CD8-positive, alpha-beta memory T cell (primary cell): ENCODE data around the gene NRIP1. TPM values are rescaled to one million over a fixed set of nuclear protein-coding genes. Genes with fewer than 3 reads are reported as not detected.

ENCODE experiments used
- CTCF ChIA-PET: fragments of 350-600 bp; sonication (Branson Sonifier 250); formaldehyde crosslinking; loops from one replicate; lab custom pipeline; 2021; ENCODE audit warnings: antibody characterized with exemption; lab: Charles Lee
- POLR2A ChIA-PET: fragments of 350-600 bp; sonication (Branson Sonifier 250); formaldehyde crosslinking; loops from one replicate; lab custom pipeline; 2021; ENCODE audit warnings: antibody characterized with exemption; lab: Charles Lee
- DNase-seq, 5 donors: peaks; one replicate each; pipeline versions ENCODE4 v3.0.0 to v3.0.0-alpha.2; 2020 to 2022; ENCODE audit warnings: mixed read lengths in 1 of 5
- H3K27ac ChIP-seq: one replicate; pipeline ENCODE4 v1.7.0; 2013; ENCODE audit warnings: low read depth, mild to moderate bottlenecking, low read length, moderate library complexity
- H3K27me3 ChIP-seq: 2 replicates; pipeline ENCODE4 v1.7.0; 2013; ENCODE audit warnings: low read length, mild to moderate bottlenecking; ENCODE audit not compliant: insufficient read depth, poor library complexity, severe bottlenecking
- H3K36me3 ChIP-seq: 2 replicates; pipeline ENCODE4 v1.7.0; 2013; ENCODE audit warnings: mild to moderate bottlenecking, low read length, moderate library complexity; ENCODE audit not compliant: insufficient read depth
- H3K4me1 ChIP-seq: 2 replicates; pipeline ENCODE4 v1.7.0; 2013; ENCODE audit warnings: mild to moderate bottlenecking, low read length, moderate library complexity; ENCODE audit not compliant: insufficient read depth
- H3K4me3 ChIP-seq: 2 replicates; pipeline ENCODE4 v1.7.0; 2013; ENCODE audit warnings: mild to moderate bottlenecking, low read length
- H3K9me3 ChIP-seq: 2 replicates; pipeline ENCODE4 v1.7.0; 2013; ENCODE audit warnings: mild to moderate bottlenecking, low read length
- H3K27ac Mint-ChIP-seq, 8 donors: one replicate each; pipeline ENCODE4 v1.8.0; 2020 to 2021; ENCODE audit warnings: mixed read lengths in 8 of 8, mild to moderate bottlenecking in 6 of 8, inconsistent platforms in 3 of 8, moderate library complexity in 3 of 8
- H3K27me3 Mint-ChIP-seq, 2 donors: one replicate each; pipeline ENCODE4 v1.8.0; 2020 to 2021; ENCODE audit warnings: mixed read lengths in 2 of 2, mild to moderate bottlenecking in 1 of 2, moderate library complexity in 1 of 2
- H3K36me3 Mint-ChIP-seq, 3 donors: one replicate each; pipeline ENCODE4 v1.8.0; 2020 to 2021; ENCODE audit warnings: mixed read lengths in 3 of 3, inconsistent platforms in 1 of 3, mild to moderate bottlenecking in 1 of 3
- H3K4me1 Mint-ChIP-seq, 3 donors: one replicate each; pipeline ENCODE4 v1.8.0; 2020 to 2021; ENCODE audit warnings: mixed read lengths in 3 of 3, inconsistent platforms in 1 of 3, mild to moderate bottlenecking in 1 of 3
- H3K4me3 Mint-ChIP-seq, 7 donors: one replicate each; pipeline ENCODE4 v1.8.0; 2020 to 2021; ENCODE audit warnings: mixed read lengths in 7 of 7, mild to moderate bottlenecking in 6 of 7, moderate library complexity in 4 of 7, inconsistent platforms in 2 of 7
- H3K9me3 Mint-ChIP-seq, 5 donors: one replicate each; pipeline ENCODE4 v1.8.0; 2020 to 2022; ENCODE audit warnings: mixed read lengths in 5 of 5, mild to moderate bottlenecking in 3 of 5, moderate library complexity in 2 of 5, inconsistent platforms in 1 of 5
- polyA plus RNA-seq: library from polyadenylated mRNA; unstranded; fragments of 300-500 nt; fragmentation: Illumina TruSeq; gene quantifications from one replicate; pipeline ENCODE4 v1.2.3, GENCODE V29; 2021
- total RNA-seq, 2 experiments: library from RNA; stranded (reverse); gene quantifications; one replicate each; pipeline ENCODE4 v1.2.3, GENCODE V29; 2021

Gene NRIP1
- 10 to 100 TPM; 14.6 to 15.7 TPM for total RNA-seq
- polyA plus RNA-seq = 37.6 TPM

DNA sequence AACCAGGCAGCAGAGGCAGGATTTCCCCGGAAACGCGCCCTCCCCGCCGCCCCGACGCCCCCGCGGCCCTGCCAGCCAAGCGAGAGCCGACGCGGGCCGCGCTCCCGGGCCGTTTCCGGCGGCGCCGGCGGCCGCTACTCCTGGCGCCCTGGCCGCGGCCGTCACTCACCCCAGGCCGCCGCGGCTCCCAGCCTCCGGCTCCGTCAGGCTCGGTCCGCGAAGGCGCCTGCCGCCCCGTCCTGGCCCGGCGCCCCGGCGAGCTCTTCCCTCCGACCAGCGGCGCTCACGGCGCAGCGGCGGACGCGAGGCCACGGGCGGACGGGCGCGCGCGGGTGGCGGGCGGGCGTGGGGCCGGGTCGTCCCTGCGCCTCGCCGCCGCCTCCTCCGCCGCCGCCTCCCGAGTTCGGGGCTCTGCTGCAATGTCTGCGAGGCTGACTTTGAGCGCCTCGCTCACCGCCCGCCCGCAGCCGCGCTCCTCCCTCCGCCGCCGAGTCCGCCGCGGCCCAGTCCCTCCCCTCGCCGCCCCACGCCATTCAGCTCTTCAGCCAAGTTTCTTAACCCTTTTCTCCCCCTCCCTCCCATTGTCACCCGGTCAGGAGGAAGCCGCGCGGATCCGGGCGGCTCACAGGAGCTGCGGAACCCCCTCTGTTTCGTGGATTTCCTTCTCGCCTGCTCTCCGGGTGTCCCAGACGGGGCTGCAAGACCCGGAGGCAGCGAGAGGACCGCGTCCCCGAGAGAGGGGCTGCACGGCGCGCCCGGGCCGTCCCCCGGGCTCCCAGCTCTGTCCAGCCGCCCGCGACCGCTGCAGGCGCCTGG lies at the start of gene NRIP1:
NRIP1 (minus strand) TSS at position 425 of the 816 bp plus-strand sequence. CDS start 96,808 bp downstream, outside the sequence.
- H3K27ac Mint-ChIP-seq = peak within 1 kb of the TSS; percentile 95 to 98 (median 98)
- H3K4me3 ChIP-seq = peak within 1 kb of the TSS; percentile 96
- H3K36me3 Mint-ChIP-seq = peaks cover 0 to 12% (median 0%) of the 10 kb centered on the region in 3 donors
- CTCF ChIA-PET = interaction anchor here (0.8 to 0.9 kb wide), 2 partner anchors 16 to 527 kb away, joined by 3 to 4 read pairs; no protein-coding TSS in a partner anchor
- POLR2A ChIA-PET = interaction anchor here (0.6 to 1.3 kb wide), 5 partner anchors 13 to 681 kb away, joined by 3 to 9 read pairs (median 4); partner anchors contain the start of gene HSPA13
- H3K27me3 Mint-ChIP-seq = peaks cover 6 to 26% of the 10 kb centered on the region in 2 donors
- H3K27me3 ChIP-seq = no peaks in the 10 kb centered on the region
- peak within 1 kb of the TSS; percentile 84 for H3K27ac ChIP-seq
- H3K4me1 ChIP-seq = peaks cover 27% of the 10 kb centered on the region
- H3K4me3 Mint-ChIP-seq = peak within 1 kb of the TSS; percentile 94 to 99 (median 98)
- H3K4me1 Mint-ChIP-seq = peaks cover 46 to 54% (median 53%) of the 10 kb centered on the region in 3 donors
- no peaks in the 10 kb centered on the region for H3K9me3 Mint-ChIP-seq
- no peaks in the 10 kb centered on the region for H3K36me3 ChIP-seq
- DNase-seq = peak; percentile 67 to 87 (median 85)
- H3K9me3 ChIP-seq = no peaks in the 10 kb centered on the region

DNA sequence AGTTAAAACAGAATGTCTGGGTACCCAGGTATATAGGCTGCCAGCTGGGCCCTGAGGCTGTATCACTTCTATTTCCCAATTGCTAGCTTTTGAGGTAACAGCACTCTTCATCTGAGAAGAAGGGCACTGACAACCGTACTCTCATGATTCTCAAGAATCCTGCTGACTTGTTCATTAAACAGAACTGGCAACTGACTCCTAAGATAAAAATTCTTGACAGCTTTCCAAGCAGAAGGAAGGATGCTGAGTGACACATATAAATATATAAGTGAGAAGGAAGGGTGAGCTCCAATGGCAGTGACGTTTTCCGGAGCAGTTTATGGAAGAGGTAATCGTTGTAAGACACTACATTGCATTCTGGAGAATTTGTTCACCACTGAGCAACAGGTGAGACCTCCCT lies 48.1 kb upstream of the NRIP1 start:
- Mint-ChIP-seq H3K27ac (no peak overlapping the region), H3K36me3 (no peaks in the 10 kb centered on the region), H3K4me1 (no peaks in the 10 kb centered on the region), H3K27me3 (peaks cover 3 to 30% of the 10 kb centered on the region in 2 donors), H3K9me3 (no peaks in the 10 kb centered on the region), H3K4me3 (no peak overlapping the region)
- no peaks in the 10 kb centered on the region for H3K36me3 ChIP-seq
- POLR2A ChIA-PET = no interaction called here
- DNase-seq = no peak
- H3K27me3 ChIP-seq = no peaks in the 10 kb centered on the region
- H3K9me3 ChIP-seq = no peaks in the 10 kb centered on the region
- H3K4me1 ChIP-seq = no peaks in the 10 kb centered on the region
- no peak overlapping the region for H3K4me3 ChIP-seq
- no peak overlapping the region for H3K27ac ChIP-seq
- CTCF ChIA-PET = no interaction called here

- CTCF ChIA-PET = no interaction called here
- no peak overlapping the region for H3K4me3 Mint-ChIP-seq
- POLR2A ChIA-PET = no interaction called here
These were observed 44.0 kb upstream of the NRIP1 start for GRCh38 chr21:15108801-15109200.

GRCh38 chr21:15104470-15104869 lies 39.7 kb upstream of the NRIP1 start:
- no peaks in the 10 kb centered on the region for H3K4me1 ChIP-seq
- no peak overlapping the region for H3K4me3 ChIP-seq
- ChIA-PET POLR2A (interaction anchor here (0.7 kb wide), 1 partner anchor 68 kb away, joined by 3 read pairs; no protein-coding TSS in a partner anchor), CTCF (no interaction called here)
- no peak overlapping the region for H3K27ac ChIP-seq
- no peaks in the 10 kb centered on the region for H3K9me3 ChIP-seq
- no peak overlapping the region for H3K27ac Mint-ChIP-seq
- H3K4me1 Mint-ChIP-seq = no peaks in the 10 kb centered on the region
- DNase-seq = no peak
- H3K9me3 Mint-ChIP-seq = no peaks in the 10 kb centered on the region
- H3K36me3 Mint-ChIP-seq = no peaks in the 10 kb centered on the region
- H3K27me3 Mint-ChIP-seq = peaks cover 0 to 6% of the 10 kb centered on the region in 2 donors
- H3K36me3 ChIP-seq = no peaks in the 10 kb centered on the region
- H3K27me3 ChIP-seq = no peaks in the 10 kb centered on the region
- H3K4me3 Mint-ChIP-seq = no peak overlapping the region

More at GRCh38 chr21:15108801-15109200, 44.0 kb upstream of the NRIP1 start:
- Histone ChIP-seq H3K4me1 (no peaks in the 10 kb centered on the region), H3K36me3 (no peaks in the 10 kb centered on the region), H3K9me3 (no peaks in the 10 kb centered on the region), H3K27ac (no peak overlapping the region), H3K27me3 (no peaks in the 10 kb centered on the region), H3K4me3 (no peak overlapping the region)
- Mint-ChIP-seq H3K36me3 (no peaks in the 10 kb centered on the region), H3K9me3 (no peaks in the 10 kb centered on the region), H3K27ac (no peak overlapping the region), H3K4me1 (no peaks in the 10 kb centered on the region), H3K27me3 (peaks cover 0 to 25% of the 10 kb centered on the region in 2 donors)
- no peak for DNase-seq

DNA sequence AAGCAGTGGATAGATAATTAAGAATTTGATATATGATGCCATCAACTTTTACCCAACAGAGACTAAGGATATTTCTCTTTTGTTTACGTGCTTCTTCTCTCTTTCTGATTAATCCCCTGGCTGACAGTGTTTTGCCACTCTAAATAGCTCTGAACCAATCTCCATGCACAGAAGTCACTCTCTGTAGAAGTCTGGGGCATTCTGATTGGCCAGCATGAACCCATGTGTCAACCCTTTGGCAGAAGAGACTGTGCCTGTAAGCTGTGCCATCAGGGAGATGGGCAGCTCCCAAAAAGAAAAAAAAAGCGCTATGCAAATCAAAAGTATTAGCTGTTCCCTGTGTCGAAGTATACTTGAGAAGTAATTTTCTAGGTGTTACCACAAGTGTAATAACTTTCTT lies 34.1 kb upstream of the NRIP1 start:
- no peak overlapping the region for H3K27ac ChIP-seq
- Mint-ChIP-seq H3K36me3 (no peaks in the 10 kb centered on the region), H3K27me3 (no peaks in the 10 kb centered on the region), H3K9me3 (no peaks in the 10 kb centered on the region), H3K4me1 (no peaks in the 10 kb centered on the region), H3K27ac (no peak overlapping the region), H3K4me3 (no peak overlapping the region)
- DNase-seq = no peak
- no peaks in the 10 kb centered on the region for H3K9me3 ChIP-seq
- H3K4me1 ChIP-seq = no peaks in the 10 kb centered on the region
- CTCF ChIA-PET = no interaction called here
- POLR2A ChIA-PET = no interaction called here
- H3K27me3 ChIP-seq = no peaks in the 10 kb centered on the region
- no peak overlapping the region for H3K4me3 ChIP-seq
- H3K36me3 ChIP-seq = no peaks in the 10 kb centered on the region

DNA sequence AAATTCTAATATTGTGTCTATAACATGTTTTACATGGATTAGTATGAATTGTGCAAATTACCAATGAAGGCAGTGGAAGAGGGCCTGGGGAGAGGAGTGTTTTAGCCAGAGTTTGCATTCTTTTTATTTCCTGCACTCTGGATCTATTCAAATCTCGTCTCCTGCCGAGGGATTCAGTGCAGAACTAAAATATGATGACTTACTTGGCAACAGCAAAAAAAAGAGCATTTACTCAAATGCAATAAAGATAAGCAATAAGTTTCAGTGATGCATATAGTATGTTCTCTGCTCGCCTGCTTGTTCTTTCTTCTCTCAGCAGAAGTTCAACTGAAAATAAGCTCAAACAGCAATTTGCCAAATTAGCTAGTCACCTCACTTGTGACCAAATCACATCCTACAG lies 33.4 kb upstream of the NRIP1 start:
- Mint-ChIP-seq H3K27me3 (no peaks in the 10 kb centered on the region), H3K9me3 (no peaks in the 10 kb centered on the region), H3K27ac (no peak overlapping the region), H3K4me3 (no peak overlapping the region), H3K4me1 (no peaks in the 10 kb centered on the region), H3K36me3 (no peaks in the 10 kb centered on the region)
- CTCF ChIA-PET = no interaction called here
- POLR2A ChIA-PET = no interaction called here
- H3K4me1 ChIP-seq = no peaks in the 10 kb centered on the region
- no peaks in the 10 kb centered on the region for H3K36me3 ChIP-seq
- no peak for DNase-seq
- H3K27ac ChIP-seq = no peak overlapping the region
- no peaks in the 10 kb centered on the region for H3K9me3 ChIP-seq
- no peaks in the 10 kb centered on the region for H3K27me3 ChIP-seq
- H3K4me3 ChIP-seq = no peak overlapping the region

DNA sequence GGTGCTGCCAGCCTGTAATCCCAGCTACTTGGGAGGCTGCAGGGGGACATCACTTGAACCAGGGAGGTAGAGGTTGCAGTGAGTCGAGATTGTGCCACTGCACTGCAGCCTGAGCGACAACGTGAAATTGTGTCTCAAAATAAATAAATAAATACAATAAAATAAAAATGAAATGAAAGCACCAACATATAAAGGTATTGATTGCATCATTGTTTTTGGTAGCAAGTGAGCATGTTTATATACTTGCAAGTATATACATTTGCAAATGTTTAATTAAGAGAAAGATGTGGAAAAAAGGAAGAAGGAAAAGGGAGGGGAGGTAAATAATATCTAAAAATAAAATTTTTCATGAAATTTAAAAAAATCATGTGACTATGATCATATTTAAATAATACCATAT lies 32.8 kb upstream of the NRIP1 start:
- H3K4me1 Mint-ChIP-seq = no peaks in the 10 kb centered on the region
- no peaks in the 10 kb centered on the region for H3K36me3 Mint-ChIP-seq
- no peaks in the 10 kb centered on the region for H3K36me3 ChIP-seq
- H3K4me3 Mint-ChIP-seq = no peak overlapping the region
- no peaks in the 10 kb centered on the region for H3K4me1 ChIP-seq
- H3K9me3 Mint-ChIP-seq = no peaks in the 10 kb centered on the region
- peaks cover 0 to under 1% of the 10 kb centered on the region in 2 donors for H3K27me3 Mint-ChIP-seq
- no peaks in the 10 kb centered on the region for H3K27me3 ChIP-seq
- CTCF ChIA-PET = no interaction called here
- DNase-seq = no peak
- no peaks in the 10 kb centered on the region for H3K9me3 ChIP-seq
- POLR2A ChIA-PET = no interaction called here
- H3K4me3 ChIP-seq = no peak overlapping the region
- no peak overlapping the region for H3K27ac ChIP-seq
- no peak overlapping the region for H3K27ac Mint-ChIP-seq

DNA sequence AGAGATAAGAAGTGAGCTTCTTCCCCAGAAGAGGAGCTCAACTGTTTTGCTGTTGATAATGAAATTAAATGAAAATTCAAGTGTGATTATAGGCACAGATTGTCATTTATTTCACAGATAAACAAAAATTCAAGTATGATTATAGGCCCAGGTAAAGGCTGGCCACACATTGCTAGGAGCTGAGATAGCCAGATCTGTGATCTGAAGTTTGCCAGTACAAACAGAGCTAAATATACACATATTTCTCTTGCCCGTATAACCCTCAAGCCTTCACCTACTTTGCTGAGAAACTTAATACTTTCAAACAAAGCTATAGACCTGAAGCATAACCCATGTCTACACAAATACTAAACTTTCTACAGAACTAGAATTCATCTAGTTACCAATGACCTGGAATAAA lies 31.3 kb upstream of the NRIP1 start:
- Histone ChIP-seq H3K4me1 (no peaks in the 10 kb centered on the region), H3K4me3 (no peak overlapping the region), H3K27me3 (no peaks in the 10 kb centered on the region), H3K27ac (no peak overlapping the region), H3K36me3 (no peaks in the 10 kb centered on the region), H3K9me3 (no peaks in the 10 kb centered on the region)
- ChIA-PET POLR2A (no interaction called here), CTCF (no interaction called here)
- Mint-ChIP-seq H3K4me1 (no peaks in the 10 kb centered on the region), H3K27ac (no peak overlapping the region), H3K4me3 (no peak overlapping the region), H3K27me3 (peaks cover 0 to 1% of the 10 kb centered on the region in 2 donors), H3K9me3 (no peaks in the 10 kb centered on the region), H3K36me3 (no peaks in the 10 kb centered on the region)
- no peak for DNase-seq
